HepG2 (cell line): ENCODE results near the gene HLF.

ENCODE experiments used
- NFYB ChIP-seq: sonication (generic); formaldehyde crosslinking; IDR thresholded peaks from 2 replicates; pipeline ENCODE4 v1.4.0; 2020; ENCODE audit warnings: missing genetic modification reagents
- TF ChIP-seq, protein P1 (sequence below): sonication (generic); formaldehyde crosslinking; IDR thresholded peaks from 2 replicates; pipeline ENCODE4 v1.4.0; 2020; ENCODE audit warnings: missing genetic modification reagents
- TF ChIP-seq, protein P2 (sequence below): sonication (generic); formaldehyde crosslinking; IDR thresholded peaks from 2 replicates; pipeline ENCODE4 v1.4.0; 2020; ENCODE audit warnings: mild to moderate bottlenecking, missing genetic modification reagents

DNA sequence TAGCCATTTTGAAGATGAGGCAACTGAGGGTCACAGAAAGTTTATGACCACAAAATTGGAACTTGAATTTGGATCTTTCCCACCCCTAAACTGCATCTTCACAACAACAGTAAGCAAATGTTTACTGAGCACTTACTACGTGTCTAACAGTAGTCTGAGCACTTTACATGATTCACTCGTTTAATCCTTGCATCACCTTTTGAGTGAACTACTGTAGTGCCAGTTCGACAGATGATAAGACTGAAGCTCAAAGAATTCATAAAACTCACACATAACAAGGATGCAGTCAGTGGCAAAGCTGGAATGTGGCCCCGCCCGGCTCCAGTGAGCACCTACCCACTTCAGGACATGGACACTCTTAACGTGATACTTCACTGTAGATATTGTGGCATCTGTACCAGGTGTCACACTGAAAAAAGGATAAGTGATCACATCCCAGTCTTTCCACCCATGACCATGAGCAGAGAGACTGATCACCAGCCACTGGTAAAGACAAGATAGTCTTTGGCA, 36.0 kb upstream of the HLF start:
- TF ChIP-seq, protein P1, sequence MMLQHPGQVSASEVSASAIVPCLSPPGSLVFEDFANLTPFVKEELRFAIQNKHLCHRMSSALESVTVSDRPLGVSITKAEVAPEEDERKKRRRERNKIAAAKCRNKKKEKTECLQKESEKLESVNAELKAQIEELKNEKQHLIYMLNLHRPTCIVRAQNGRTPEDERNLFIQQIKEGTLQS = no peak
- TF ChIP-seq, protein P2, sequence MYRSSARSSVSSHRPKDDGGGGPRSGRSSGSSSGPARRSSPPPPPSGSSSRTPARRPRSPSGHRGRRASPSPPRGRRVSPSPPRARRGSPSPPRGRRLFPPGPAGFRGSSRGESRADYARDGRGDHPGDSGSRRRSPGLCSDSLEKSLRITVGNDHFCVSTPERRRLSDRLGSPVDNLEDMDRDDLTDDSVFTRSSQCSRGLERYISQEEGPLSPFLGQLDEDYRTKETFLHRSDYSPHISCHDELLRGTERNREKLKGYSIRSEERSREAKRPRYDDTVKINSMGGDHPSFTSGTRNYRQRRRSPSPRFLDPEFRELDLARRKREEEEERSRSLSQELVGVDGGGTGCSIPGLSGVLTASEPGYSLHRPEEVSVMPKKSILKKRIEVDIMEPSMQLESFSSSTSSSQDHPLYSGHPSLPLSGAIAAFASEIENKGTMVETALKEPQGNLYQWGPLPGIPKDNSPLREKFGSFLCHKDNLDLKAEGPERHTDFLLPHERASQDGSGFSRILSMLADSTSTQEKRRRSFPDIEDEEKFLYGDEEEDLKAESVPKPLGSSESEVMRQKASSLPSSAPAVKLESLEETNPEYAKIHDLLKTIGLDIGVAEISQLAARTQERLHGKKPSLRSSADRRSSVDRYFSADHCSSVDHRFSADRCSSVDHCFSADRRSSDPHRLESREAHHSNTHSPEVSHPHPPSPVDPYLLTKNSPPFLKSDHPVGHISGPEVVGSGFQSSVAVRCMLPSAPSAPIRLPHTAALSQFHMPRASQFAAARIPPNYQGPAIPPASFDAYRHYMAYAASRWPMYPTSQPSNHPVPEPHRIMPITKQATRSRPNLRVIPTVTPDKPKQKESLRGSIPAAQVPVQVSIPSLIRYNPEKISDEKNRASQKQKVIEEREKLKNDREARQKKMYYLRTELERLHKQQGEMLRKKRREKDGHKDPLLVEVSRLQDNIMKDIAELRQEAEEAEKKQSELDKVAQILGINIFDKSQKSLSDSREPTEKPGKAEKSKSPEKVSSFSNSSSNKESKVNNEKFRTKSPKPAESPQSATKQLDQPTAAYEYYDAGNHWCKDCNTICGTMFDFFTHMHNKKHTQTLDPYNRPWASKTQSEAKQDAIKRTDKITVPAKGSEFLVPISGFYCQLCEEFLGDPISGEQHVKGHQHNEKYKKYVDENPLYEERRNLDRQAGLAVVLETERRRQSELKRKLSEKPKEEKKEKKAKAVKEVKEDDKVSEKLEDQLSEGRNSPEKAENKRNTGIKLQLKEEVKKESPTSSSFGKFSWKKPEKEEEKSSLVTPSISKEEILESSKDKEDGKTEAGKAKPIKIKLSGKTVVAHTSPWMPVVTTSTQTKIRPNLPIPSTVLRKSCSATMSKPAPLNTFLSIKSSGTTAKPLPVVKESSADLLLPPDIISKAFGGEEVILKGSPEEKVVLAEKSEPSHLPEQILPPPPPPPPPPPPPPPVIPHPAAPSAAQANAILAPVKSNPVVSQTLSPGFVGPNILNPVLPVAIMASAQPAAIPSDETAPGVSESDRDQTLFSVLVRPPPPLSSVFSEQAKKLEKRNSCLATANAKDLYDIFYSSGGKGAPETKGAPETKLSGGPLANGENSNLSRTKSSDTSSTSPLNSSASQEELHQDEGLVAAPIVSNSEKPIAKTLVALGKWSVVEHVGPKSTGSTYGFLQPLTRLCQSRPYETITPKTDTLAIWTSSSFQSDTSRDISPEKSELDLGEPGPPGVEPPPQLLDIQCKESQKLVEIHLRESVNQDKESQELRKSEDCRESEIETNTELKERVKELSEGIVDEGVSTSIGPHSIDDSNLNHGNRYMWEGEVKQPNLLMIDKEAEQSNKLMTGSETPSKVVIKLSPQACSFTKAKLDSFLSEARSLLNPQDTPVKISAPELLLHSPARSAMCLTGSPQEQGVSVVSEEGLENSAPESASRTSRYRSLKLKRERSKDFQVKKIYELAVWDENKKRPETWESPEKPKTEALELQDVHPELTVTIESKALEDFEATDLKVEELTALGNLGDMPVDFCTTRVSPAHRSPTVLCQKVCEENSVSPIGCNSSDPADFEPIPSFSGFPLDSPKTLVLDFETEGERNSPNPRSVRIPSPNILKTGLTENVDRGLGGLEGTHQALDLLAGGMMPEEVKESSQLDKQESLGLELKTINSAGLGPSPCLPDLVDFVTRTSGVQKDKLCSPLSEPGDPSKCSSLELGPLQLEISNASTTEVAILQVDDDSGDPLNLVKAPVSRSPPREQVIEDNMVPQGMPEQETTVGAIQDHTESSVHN = no peak
- TF ChIP-seq NFYB (CRISPR knock-in tag) = no peak
